GM21528 (cell line): ENCODE measurements around the gene EHD2.
"Not testable (repeated sequence)": the region's sequence is repeated elsewhere in the genome, so short reads cannot be mapped to it uniquely, and the experiment has no call there.

Experiments used
- ATAC-seq: cut with Tn5 transposase; IDR thresholded peaks from one replicate; pipeline ENCODE4 v1.9.1; 2021; ENCODE audit warnings: mild to moderate bottlenecking, moderate library complexity; ENCODE audit not compliant: unreplicated experiment, low FRiP score

The EHD2 gene

GRCh38 chr19:47713046-47714021, at the start of gene EHD2:
Gene EHD2 (plus strand): TSS chr19:47713422. CDS start chr19:47716613, 3,191 bp downstream.
- ATAC-seq: no peak

GRCh38 chr19:47663435-47663910, 49.7 kb upstream of the EHD2 start:
- no peak for ATAC-seq

GRCh38 chr19:47663911-47664771, 49.1 kb upstream of the EHD2 start:
- ATAC-seq: no peak

- not testable (repeated sequence) for ATAC-seq
Observed at GRCh38 chr19:47668556-47668955, 44.7 kb upstream of the EHD2 start.

GRCh38 chr19:47670736-47671135, 42.5 kb upstream of the EHD2 start:
- no peak for ATAC-seq

- no peak for ATAC-seq
Observed at GRCh38 chr19:47671499-47671898, 41.7 kb upstream of the EHD2 start.

GRCh38 chr19:47673426-47673825, 39.8 kb upstream of the EHD2 start:
- no peak for ATAC-seq

GRCh38 chr19:47674548-47674947, 38.7 kb upstream of the EHD2 start:
- no peak for ATAC-seq

- no peak for ATAC-seq
Observed at GRCh38 chr19:47675271-47675670, 38.0 kb upstream of the EHD2 start.

GRCh38 chr19:47675859-47676258, 37.4 kb upstream of the EHD2 start:
- no peak for ATAC-seq

GRCh38 chr19:47676811-47677210, 36.4 kb upstream of the EHD2 start:
- no peak for ATAC-seq

GRCh38 chr19:47679251-47679900, 33.8 kb upstream of the EHD2 start:
- no peak for ATAC-seq

GRCh38 chr19:47679922-47680857, 33.0 kb upstream of the EHD2 start:
- no peak for ATAC-seq

GRCh38 chr19:47680858-47681332, 32.3 kb upstream of the EHD2 start:
- no peak for ATAC-seq

GRCh38 chr19:47681388-47681787, 31.8 kb upstream of the EHD2 start:
- no peak for ATAC-seq

- ATAC-seq: no peak
Observed at GRCh38 chr19:47681936-47682335, 31.3 kb upstream of the EHD2 start.

GRCh38 chr19:47682939-47683338, 30.3 kb upstream of the EHD2 start:
- ATAC-seq: no peak

- ATAC-seq: no peak
Observed at GRCh38 chr19:47686679-47687450, 26.4 kb upstream of the EHD2 start.

- no peak for ATAC-seq
Observed at GRCh38 chr19:47687906-47688305, 25.3 kb upstream of the EHD2 start.
